OCI-LY3 (cell line): Measurements from ENCODE around the gene STAT5A.

ENCODE experiments used
- CTCF ChIP-seq: fragments of 200-600, 300-600 bp; sonication (generic); IDR thresholded peaks from 2 replicates; pipeline ENCODE4 v1.5.1; 2014; ENCODE audit warnings: antibody characterized with exemption, low read length, low read depth
- EZH2phosphoT487 ChIP-seq: fragments of 200-600 bp; shearing (Covaris generic); IDR thresholded peaks from 2 replicates; pipeline ENCODE4 v1.6.1; 2018; ENCODE audit warnings: antibody characterized with exemption, mixed run types, low read depth

- TF ChIP-seq CTCF: no peak
- TF ChIP-seq EZH2phosphoT487: no peak
Measured at GRCh38 chr17:42284566-42284965, 3.7 kb upstream of the STAT5A start.
